Kidney glomerular epithelial cell (primary cell): ENCODE measurements around the gene CNNM2.
"Not testable (repeated sequence)": the region's sequence is repeated elsewhere in the genome, so short reads cannot be mapped to it uniquely, and the experiment has no call there.

Source experiments
- DNase-seq: peaks from one replicate; lab custom pipeline; 2025; lab: John Stamatoyannopoulos, UW

CNNM2 gene

DNA sequence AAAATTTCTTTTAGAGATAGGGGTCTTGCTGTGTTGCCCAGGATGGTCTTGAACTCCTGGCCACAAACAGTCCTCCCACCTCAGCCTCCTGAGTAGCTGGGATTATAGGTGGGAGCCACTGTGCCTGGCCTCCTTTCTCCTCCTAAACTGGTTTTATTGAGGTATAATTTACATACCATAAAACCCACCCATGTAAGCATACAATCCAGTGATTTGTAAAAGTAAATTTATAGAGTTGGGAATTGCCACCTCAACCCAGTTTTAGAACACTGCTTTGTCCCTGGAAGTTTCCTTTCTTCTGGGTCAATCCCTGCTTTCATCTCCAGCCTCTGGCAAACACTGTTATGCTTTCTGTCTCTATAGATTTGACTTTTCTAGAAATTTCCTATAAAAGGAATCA lies 49.0 kb downstream of the CNNM2 start:
- DNase-seq = no peak

DNA sequence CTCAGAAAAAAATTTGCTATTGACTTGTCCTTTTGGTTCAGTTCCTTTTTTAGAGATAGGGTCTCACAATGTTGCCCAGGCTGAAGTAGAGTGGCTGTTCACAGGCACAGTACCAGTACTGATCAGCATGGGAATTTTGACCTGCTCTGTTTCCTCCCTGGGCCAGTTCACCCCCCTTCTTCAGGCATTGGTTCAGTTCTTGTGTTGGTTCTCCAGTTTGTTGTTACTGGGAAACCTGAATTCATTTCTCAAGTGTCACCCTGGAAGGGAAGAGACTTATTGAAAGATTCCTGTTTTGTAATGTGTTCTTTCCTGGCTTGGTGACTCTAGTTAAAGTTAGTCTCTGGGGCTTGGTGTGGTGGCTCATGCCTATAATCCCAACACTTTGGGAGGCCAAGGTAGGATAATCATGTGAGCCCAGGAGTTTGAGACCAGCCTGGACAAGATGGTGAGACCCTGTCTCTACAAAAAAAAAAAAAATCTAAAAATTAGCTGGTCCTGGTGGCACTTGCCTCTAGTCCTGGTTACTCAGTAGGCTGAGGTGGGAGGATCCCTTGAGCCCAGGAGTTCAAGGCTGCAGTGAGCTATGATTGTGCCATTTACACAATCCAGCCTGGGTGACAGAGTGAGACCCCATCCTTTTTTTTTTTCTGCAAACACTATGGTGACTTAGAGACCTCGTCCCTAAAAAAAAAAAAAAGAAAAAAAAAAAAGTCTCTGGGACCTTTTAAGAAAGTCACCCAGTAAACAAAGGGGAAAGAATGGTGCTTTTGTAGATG lies 52.7 kb downstream of the CNNM2 start:
- DNase-seq = no peak

DNA sequence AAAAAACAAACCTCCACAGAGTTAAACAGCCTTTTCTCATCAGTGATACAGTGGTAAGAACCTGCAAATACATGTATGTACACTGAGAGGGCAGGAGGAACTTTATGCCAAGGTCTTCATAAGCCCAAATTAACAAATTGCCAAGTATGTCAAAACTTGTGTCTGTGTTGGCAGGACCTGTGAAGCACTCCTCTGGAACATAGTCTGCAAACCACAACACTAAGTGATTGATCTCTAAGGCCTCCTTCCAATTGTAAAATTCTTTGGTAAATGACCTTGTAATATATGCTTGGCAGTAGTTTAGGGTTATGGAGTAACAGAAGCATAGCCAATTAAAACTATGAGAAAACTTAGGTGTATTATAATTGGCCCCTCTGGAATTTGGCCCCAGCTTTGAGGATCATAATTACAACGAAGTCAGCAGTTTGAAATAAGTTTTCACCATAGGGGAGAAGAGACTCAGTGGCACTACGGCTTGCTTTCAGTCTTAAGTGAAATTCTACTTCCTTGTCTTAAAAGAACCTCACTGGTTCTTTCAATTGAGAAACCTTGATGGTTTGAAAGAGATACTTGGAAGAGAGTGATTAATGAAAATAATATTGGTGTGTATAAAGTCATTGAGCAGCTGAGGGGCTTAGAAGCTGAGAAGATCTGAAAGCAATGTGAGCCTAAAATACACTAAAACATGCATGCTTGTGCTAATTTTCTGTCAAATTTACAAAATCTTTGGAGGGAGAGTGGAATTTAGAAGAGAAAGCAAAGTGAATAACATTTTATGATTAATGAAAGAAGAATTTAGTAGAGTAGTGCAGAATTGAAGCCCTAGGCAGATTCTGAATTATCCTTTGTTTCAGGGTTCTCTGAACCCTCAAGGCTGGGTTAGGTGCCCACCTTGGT lies 57.6 kb downstream of the CNNM2 start:
- DNase-seq = no peak

DNA sequence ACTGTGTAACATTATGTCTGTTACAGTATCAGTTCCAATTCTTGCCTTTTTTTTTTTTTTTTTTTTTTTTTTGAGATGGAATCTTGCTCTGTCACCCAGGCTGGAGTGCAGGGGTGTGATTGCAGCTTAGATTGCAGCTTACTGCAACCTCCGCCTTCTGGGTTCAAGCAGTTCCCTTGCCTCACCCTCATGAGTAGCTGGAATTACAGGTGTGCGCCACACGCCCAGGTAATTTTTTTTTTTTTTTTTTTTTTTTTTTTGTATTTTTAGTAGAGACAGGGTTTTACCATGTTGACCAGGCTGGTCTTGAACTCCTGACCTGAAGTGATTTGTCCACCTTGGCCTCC lies 58.3 kb downstream of the CNNM2 start:
- DNase-seq = not testable (repeated sequence)

DNA sequence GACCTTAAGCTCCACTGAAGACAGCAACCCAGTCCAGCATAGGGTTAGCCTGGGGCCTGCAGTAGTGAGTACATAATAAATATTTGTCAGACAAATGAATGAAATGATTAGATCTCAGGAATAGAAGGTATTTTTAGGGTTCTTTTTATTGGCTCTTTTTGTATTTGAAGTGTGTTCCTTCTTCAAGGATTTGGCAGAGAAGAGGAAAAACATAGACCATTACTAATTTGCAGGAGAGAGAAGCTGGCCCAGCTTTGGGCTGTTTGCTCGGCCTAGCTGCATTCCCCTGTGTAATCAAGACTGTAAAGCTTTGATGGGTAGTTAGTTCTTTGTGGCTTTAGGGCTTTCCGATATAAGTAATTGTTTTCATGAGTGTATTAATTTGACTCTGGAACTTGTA lies 64.2 kb downstream of the CNNM2 start:
- DNase-seq = no peak

DNA sequence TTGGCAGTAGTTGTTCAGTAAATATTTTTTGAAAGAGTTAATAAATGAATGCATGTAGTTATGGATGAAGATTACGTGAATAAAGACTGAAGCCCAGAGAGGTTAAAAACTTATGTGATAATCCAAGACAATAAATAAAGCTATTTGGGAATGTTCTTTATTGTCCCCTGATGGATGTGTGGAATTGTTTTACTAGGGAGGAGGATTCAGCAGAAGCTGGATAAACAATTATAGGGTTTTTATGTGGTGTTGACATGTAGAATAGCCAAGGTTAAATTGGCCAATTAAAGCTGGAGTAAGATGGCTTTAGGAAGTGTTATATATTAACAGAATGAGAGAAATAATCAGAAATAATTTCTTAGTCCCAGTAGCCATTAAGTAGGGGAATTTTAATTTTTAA lies 66.0 kb downstream of the CNNM2 start:
- no peak for DNase-seq

DNA sequence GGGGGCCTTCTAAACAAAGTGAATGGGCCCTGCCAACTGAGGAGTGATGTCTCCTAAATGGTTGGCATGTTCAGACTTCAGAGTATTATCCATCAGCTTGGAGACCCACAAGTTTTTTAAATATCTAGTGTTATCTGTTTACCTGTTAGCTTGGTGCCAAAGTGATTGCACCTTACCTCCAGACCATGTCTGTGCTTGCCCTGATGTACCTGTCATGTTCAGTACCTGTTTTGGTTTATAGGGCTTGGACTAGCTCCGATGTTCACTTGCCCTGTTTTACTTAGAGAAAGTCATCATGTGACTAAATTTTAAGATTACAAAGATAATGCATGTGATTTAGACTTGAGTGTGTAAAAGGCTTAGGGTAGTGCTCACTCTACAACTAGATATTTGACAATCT lies 67.7 kb downstream of the CNNM2 start:
- no peak for DNase-seq

DNA sequence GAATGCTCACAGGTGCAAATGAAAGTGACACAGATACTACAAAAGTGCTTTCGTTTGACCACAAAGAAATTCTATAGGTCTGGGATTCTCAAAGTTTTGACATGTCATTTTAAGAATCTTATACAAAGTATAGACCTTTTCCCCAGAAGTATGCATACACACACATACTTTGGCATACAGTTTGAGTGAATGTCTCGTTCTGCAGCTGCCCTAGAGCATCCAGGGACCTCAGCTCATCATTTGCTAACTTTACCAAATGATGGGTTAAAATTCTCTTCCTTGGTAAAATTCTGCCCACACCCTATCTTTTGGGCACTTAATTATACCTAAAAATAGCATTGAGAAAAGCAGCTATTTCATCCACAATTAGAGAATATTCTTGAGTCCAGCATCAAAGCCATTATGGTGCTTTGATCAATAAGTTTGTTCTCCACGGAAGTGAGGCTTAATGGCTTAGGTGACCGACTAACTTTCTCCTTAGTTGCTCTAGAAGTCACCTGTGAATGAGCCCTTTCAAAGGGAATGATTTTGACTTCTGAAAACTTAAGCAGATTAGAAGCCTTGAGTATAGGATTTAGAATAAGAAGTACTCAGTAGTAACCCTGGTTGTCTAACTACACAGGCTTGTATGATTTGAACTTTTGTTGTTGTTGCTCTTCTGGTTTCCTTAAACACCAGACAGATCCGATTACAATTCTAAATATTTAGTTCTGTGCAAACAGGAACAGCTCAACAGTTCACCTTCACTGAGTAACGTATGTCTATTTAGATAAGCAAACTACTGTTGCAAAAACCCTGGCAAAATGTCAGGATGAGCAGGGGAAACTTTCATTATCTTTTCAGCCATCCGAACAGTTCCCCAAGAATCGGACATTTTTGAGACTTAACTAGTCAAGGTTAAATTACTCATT lies 70.6 kb downstream of the CNNM2 start:
- DNase-seq = peak; percentile 54

DNA sequence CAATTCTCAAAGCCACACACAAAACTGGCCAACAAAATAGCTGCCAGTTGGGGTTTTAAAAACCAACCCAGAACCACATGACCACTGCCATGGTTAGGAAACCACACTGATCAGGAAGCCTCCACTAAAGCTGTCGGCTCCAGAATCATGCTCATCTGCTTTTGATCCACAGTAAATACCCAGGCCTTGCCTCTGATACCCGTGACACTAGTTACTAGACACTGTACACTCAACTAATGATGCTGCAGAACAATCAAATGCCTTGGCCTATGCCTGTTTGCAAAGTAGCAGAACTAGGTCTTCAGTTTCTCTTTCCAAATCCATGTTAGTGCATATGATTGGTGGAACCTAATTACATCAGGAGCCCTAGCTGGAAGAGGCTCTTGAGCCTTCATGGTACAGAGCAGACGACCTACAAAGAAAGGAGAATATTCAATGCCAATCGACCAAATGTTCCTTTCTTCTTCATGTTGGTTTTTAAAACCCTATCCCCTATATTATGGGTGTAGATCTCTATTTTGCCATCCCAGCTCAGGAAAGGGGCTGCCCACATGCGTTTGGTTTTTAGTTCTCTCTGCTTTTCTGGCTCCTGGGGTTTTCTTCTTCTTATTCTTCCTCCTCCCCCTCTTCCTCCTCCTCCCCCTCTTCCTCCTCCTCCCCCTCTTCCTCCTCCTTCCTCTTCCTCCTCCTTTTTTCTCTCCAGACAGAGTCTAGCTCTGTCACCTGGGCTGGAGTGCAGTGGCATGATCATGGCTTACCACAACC lies 76.6 kb downstream of the CNNM2 start:
- no peak for DNase-seq

DNA sequence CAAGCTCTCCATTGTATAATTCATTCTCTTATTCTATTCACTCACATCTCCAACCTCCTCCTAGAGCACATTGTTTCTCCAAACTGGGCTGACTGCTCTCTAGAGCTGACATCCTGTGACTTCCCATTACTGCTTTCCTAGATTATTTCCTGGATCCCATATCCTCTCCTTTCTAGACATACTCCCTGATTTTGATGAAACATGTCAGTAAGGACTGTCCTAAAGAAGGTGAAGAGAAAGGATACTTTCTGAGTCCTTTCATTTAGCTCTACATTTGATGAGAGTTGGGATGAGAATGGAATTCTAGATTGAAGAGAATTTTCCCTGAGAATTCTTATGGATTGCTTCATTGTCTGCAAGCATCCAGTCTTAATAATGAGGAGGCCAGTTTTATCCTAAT lies 78.8 kb downstream of the CNNM2 start:
- no peak for DNase-seq

DNA sequence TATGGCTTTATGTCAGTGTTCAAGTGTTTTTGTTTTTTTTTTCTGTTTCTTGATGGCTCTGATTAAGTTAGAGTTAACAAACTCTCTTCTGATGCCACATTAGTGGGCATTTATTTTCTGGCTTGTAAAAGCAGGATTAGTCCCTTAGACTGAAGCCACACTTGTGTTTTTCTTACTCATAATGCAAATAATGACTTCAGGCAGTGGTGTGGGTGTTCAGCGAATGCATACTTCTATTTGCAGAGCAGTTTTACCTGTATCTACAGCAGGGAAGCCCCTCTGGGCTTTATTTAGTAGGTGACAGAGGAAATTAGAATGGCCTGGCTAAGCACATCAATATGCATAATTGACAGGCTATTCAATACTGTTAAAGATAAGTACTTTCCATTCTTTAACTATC lies 79.9 kb downstream of the CNNM2 start:
- DNase-seq = no peak

DNA sequence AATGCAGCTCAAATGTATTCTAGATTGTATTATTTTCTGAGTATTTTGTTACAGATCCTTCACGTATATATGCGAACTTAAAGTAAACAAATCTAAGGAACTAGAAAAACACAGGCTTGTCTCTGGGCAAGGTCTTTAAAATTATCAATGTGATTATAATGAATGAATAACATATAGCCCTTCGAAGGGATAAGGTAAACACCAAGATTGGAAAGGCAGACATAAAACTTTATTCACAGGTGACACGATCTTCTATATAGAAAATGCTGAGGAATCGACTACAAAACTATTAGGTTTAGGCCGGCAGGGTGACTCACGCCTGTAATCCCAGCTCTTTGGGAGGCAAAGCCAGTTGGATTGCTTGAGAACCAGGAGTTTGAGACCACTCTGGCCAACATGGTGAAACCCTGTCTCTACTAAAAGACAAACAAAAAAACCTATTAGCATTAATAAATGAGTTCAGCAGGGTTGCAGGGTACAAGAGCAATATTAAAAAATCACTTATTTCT lies 80.4 kb downstream of the CNNM2 start:
- DNase-seq = no peak

DNA sequence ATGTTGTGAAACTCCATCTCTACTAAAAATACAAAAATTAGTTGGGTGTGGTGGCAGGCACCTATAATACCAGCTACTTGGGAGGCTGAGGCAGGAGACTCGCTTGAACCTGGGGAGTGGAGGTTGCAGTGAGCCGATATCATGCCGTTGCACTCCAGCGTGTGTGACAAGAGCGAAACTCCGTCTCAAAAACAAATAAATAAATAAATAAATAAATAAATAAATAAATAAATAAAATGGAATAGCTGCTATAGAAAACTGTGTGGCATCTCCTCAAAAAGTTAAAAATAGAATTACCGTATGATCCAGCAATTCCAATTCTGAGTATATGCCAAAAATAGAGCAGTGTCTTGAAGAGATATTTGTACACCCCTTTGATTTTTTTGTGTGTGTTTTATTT lies 82.0 kb downstream of the CNNM2 start:
- not testable (repeated sequence) for DNase-seq

DNA sequence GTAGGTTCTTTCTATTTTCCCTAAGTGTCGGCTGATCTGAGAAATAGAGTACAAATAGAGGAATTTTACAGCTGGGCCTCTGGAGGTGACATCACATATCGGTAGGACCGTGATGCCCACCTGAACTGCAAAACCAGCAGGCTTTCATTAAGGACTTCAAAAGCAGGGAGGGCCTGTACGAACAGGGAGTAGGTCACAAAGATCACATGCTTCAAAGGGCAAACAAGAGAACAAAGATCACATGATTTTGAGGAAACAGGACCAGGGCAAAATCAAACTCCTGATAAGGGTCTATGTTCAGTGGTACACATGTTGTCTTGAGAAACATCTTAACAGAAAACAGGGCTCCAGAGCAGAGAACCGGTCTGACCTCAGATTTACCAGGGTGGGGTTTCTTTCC lies 88.9 kb downstream of the CNNM2 start:
- no peak for DNase-seq

DNA sequence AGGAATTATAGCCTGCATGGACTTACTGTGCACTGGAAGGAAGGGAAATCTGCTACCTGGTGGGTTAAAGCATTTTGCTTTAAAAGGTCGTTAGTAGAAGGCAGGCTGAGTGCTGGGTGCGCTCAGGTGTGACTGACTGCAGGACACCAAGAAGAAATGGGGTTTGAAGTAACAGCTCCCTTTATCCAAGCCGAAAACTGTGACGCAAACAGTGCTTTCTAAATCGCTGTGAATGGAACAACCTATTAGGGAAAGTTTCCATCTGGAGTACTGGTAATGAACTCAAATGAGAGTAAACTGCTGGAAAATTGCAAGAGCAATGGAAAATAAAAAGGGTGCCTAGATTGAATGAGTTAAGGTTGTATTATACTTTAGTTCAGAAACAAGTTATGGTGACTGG lies 95.3 kb downstream of the CNNM2 start:
- DNase-seq = no peak

DNA sequence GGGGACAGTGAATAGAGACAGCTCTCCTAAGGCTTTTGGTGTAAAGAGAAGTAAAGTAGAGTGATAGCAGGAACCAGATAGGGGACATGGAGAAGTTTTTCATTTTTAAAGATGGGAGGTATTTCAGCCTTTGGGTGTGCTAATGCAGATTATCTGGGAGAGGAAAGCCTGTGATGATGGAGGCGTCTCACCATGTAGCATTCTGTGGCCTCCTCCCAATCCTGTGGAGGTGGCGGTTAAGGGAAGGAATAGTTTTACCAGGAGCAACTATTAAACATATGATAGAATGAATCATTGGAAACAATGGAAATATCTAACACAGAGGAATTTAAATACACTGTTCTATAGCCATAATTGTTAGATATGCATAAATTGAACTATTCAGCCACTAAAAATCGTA lies 101.3 kb downstream of the CNNM2 start:
- no peak for DNase-seq

DNA sequence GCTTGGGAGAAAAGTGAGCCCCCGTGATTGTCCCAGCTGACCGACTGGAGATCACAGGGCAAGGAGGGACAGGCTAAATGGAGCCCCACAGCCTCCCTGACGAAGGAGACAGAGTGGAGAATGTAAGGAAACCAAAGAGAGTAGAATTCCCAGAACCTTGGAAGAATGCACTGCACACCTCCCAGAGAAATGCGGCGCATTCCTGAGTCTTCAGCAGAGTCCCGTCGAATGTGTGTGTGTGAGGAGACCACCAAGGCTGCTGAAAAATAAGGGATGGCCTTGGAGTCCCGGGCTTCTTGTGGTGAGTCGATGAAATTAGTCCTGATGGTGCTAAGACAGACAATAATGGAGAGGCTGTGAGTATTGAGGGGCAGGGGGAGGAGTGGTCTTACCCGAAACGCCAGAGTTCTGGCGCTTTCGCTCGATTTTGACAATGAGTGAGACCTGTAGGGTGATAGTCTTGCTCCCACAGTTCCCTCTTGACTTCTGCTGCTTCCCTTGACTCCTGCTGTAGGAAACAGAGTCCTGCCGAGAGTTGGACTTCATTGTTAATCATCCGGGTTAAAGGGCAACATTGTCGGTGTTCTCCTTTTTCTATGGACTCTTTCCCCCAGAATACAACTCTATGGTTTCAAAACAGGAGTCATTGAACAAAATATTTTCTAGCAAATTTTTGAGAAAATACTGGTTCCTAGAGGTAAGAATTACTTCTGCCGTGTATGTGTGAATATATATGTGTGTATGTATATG lies 103.2 kb downstream of the CNNM2 start:
- DNase-seq = no peak

DNA sequence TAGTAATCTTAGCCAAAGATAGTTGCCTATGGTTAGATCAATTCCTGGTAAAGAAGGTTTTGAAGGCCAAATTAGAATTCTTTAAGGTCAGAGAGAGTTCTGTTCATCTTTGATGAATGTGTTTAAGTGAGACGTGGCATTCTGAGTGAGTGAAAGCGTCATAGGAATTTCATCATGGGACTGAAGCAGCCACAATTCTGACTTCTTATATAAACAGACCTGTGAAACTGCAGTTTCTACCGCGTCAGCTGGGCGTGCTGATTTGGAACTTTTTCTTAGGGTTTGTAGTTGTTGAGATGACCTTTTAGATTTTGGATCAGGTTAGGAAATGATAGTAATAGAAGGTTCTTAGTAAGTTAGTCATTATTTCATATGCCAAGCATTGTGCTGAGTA lies 103.8 kb downstream of the CNNM2 start:
- peak; percentile 9 for DNase-seq

DNA sequence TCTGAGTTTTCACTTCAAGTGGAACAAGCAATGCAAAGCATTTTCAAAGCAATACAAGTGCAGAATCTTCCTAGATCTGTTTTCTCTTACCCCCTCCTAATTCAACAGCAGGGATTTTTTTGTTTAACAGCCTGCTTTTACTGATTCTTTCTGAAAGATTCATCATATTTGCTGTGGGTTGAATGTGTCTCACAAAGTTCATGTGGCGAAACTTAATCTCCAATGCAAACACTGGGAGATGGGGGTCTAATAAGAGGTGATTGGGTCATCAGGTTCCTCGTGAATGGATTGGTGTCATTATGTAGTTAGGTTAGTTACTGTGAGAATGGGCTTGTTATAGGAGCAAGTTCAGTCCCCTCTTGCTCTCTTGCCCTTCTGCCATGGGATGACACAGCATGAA lies 107.6 kb downstream of the CNNM2 start:
- DNase-seq = no peak

DNA sequence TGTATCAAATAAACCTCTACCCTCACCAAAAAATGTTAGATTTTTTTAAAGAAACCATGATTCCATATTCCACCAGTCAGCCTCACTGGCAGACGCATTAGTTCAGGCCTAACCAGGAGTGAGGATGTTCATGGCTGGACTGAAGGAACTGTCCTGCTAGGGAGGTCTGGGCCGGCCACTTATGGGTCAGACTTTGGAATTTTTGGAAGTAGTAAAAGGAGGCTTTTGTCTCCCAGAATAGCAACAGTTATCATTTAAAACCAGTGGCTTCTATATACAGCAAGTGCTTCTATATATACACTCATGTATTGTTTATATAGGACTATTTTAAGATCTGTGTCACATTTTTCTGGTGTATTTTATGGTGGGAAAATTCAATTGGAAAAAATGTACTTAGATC lies 120.5 kb downstream of the CNNM2 start:
- DNase-seq = no peak

DNA sequence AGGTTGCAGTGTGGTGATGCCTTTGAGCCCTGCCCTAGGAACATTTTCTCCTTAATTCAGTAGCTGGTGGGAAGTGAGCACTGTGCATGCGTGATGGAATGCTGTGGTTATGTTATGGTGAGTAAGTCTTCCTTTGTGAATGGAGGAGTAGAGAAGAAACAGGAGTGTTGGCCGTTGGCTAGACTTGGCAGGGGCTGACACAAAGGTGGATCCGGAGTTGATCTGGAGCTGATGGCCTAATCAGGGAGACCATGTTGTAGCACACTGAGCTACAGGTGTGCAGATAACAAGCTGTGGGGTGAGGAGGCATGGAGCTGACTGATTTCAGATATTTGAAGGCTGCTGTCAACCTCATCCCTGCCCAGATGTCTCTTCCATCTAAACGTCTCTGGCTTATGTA lies 122.3 kb downstream of the CNNM2 start:
- DNase-seq = peak; percentile 0
